HG03045 (cell line): ENCODE measurements around the gene YAP1.

ENCODE experiments used
- ATAC-seq: cut with Tn5 transposase; IDR thresholded peaks from one replicate; pipeline ENCODE4 v1.9.1; 2021; ENCODE audit warnings: mild to moderate bottlenecking, moderate library complexity; ENCODE audit not compliant: unreplicated experiment

The YAP1 gene

GRCh38 chr11:102157219-102157618, 47.0 kb downstream of the YAP1 start:
- ATAC-seq, result no peak

- no peak for ATAC-seq
Measured at GRCh38 chr11:102158164-102158735, 48.0 kb downstream of the YAP1 start.

GRCh38 chr11:102163368-102163767, 53.1 kb downstream of the YAP1 start:
- ATAC-seq, result no peak

- no peak for ATAC-seq
Measured at GRCh38 chr11:102166175-102167064, 56.2 kb downstream of the YAP1 start.

GRCh38 chr11:102168481-102168880, 58.2 kb downstream of the YAP1 start:
- no peak for ATAC-seq

- ATAC-seq, result no peak
Measured at GRCh38 chr11:102171101-102171500, 60.9 kb downstream of the YAP1 start.

GRCh38 chr11:102172127-102172848, 62.0 kb downstream of the YAP1 start:
- no peak for ATAC-seq

- ATAC-seq, result no peak
Measured at GRCh38 chr11:102177126-102177525, 66.9 kb downstream of the YAP1 start.

- no peak for ATAC-seq
Measured at GRCh38 chr11:102177974-102178631, 67.9 kb downstream of the YAP1 start.

GRCh38 chr11:102179371-102179770, 69.1 kb downstream of the YAP1 start:
- ATAC-seq, result no peak

GRCh38 chr11:102184269-102184987, 74.2 kb downstream of the YAP1 start:
- ATAC-seq, result no peak

GRCh38 chr11:102186551-102187191, 76.4 kb downstream of the YAP1 start:
- no peak for ATAC-seq

- ATAC-seq, result no peak
Measured at GRCh38 chr11:102187416-102188151, 77.3 kb downstream of the YAP1 start.

GRCh38 chr11:102188488-102188887, 78.2 kb downstream of the YAP1 start:
- no peak for ATAC-seq

GRCh38 chr11:102191832-102192231, 81.6 kb downstream of the YAP1 start:
- no peak for ATAC-seq

- ATAC-seq, result no peak
Measured at GRCh38 chr11:102192349-102193066, 82.3 kb downstream of the YAP1 start.

- no peak for ATAC-seq
Measured at GRCh38 chr11:102194257-102194656, 84.0 kb downstream of the YAP1 start.

GRCh38 chr11:102194990-102195389, 84.7 kb downstream of the YAP1 start:
- no peak for ATAC-seq

GRCh38 chr11:102196351-102196750, 86.1 kb downstream of the YAP1 start:
- ATAC-seq, result no peak
